Transverse colon (tissue), 4 donors: Measurements from ENCODE around the gene MAP4K3. TPM values are rescaled to one million over a fixed set of nuclear protein-coding genes. Genes with fewer than 3 reads are reported as not detected.

ENCODE experiments used
- DNase-seq: peaks from one replicate; pipeline ENCODE4 v3.0.0-alpha.2; 2019
- H3K27ac ChIP-seq, 4 donors: fragments of 200-600 bp; sonication (generic); 2 replicates each; pipeline ENCODE4 v1.5.1; 2016 to 2018; ENCODE audit warnings: inconsistent platforms in 4 of 4
- H3K27me3 ChIP-seq: fragments of 200-600 bp; sonication (generic); 2 replicates; pipeline ENCODE4 v1.5.1; 2017; ENCODE audit warnings: inconsistent platforms
- H3K36me3 ChIP-seq, 4 donors: fragments of 200-600 bp; sonication (generic); 2 replicates each; pipeline ENCODE4 v1.5.1; 2017 to 2019; ENCODE audit warnings: inconsistent platforms in 4 of 4
- H3K4me1 ChIP-seq, 4 donors: fragments of 200-600 bp; sonication (generic); 2 replicates each; pipeline ENCODE4 v1.5.1; 2017 to 2020; ENCODE audit warnings: inconsistent platforms in 4 of 4
- H3K4me3 ChIP-seq, 4 donors: fragments of 200-600 bp; sonication (generic); 1 replicate in 1 of 4; 2 replicates in 3 of 4; pipeline versions ENCODE4 v1.5.1 to v1.6.1; 2017 to 2019; ENCODE audit warnings: inconsistent platforms in 4 of 4
- H3K9me3 ChIP-seq, 2 donors: fragments of 200-600 bp; sonication (generic); 2 replicates each; pipeline ENCODE4 v1.5.1; 2017 to 2019; ENCODE audit warnings: inconsistent platforms in 2 of 2
- CTCF ChIP-seq, 5 experiments: fragments of 200-600 bp in 3 of 5; fragments of 450-650 bp in 2 of 5; sonication (generic) in 3 of 5; IDR thresholded peaks; 1 replicate in 2 of 5; 2 replicates in 3 of 5; pipeline ENCODE4 v1.5.1; 2016 to 2017; ENCODE audit warnings: antibody characterized with exemption in 5 of 5, inconsistent platforms in 3 of 5, mild to moderate bottlenecking in 2 of 5, moderate library complexity in 1 of 5
- EP300 ChIP-seq: sonication (generic); formaldehyde crosslinking; IDR thresholded peaks from one replicate; pipeline ENCODE4 v1.6.1; 2017; ENCODE audit warnings: antibody characterized with exemption, low read depth
- POLR2A ChIP-seq: fragments of 450-650 bp; IDR thresholded peaks from one replicate; pipeline ENCODE4 v1.6.1; 2016; ENCODE audit warnings: antibody characterized with exemption, mild to moderate bottlenecking, moderate library complexity
- POLR2AphosphoS5 ChIP-seq, 3 donors: sonication (generic); formaldehyde crosslinking; IDR thresholded peaks; one replicate each; pipeline ENCODE4 v1.6.1; 2016; ENCODE audit warnings: antibody characterized with exemption in 3 of 3
- WGBS, 2 donors: methylation state at CpG; one replicate each; pipeline ENCODE4 v1.1.5; 2018; ENCODE audit warnings: low coverage in 1 of 2; 5-methylcytosine and 5-hydroxymethylcytosine counted together
- in situ Hi-C, 4 donors: fragments of 200-750 bp; cut with MboI; loops; one replicate each; pipeline versions ENCODE4 v1.15.0 to v1.15.1; 2017; ENCODE audit warnings: low sequenced_read_pairs in 3 of 4, low pct_ligation_motif_present in 1 of 4, low pct_unique_long_range_greater_than_20kb in 1 of 4
- intact Hi-C: fragments of 100-400 bp; cut with DNase I; formaldehyde crosslinking; loops from one replicate; pipeline ENCODE4 v1.15.1; 2023; ENCODE audit warnings: low total_unique reads
- total RNA-seq, 4 donors: library from RNA; depleted of rRNA; stranded (reverse); fragments of >200 nt; gene quantifications; one replicate each; pipeline ENCODE4 v1.1.0, GENCODE V29; 2016

The MAP4K3 gene
- total RNA-seq, 4 donors from 2014 or later = 42.6 to 131 (median 91.8) TPM

- H3K36me3 ChIP-seq = no peaks in the 10 kb centered on the region
- H3K27ac ChIP-seq = no peak overlapping the region
- H3K9me3 ChIP-seq = no peaks in the 10 kb centered on the region
- TF ChIP-seq EP300 = no peak
- no peak for TF ChIP-seq POLR2AphosphoS5 (IDR thresholded peaks at IDR 0.05)
- TF ChIP-seq POLR2A = no peak
- no peak for TF ChIP-seq CTCF (IDR thresholded peaks at IDR 0.05)
- 89 to 92% methylated on average over 2 of the region's 2 CpGs for WGBS, 2 donors
- no peaks in the 10 kb centered on the region for H3K27me3 ChIP-seq
- intact Hi-C loops (loop anchor here (10.0 kb wide), 1 partner anchor 95 kb away; the partner anchor contains the start of gene SOS1), in situ Hi-C loops (loop anchor here (10.0 kb wide), 3 partner anchors 95 to 275 kb away; partner anchors contain the start of gene SOS1 (in 1 of the 4))
- no peak for DNase-seq
- H3K4me3 ChIP-seq = no peak overlapping the region
- no peaks in the 10 kb centered on the region for H3K4me1 ChIP-seq
These were observed 216.9 kb downstream of the MAP4K3 start for GRCh38 chr2:39220136-39220535.

- TF ChIP-seq CTCF (IDR thresholded peaks at IDR 0.05) (no peak), POLR2AphosphoS5 (IDR thresholded peaks at IDR 0.05) (no peak), POLR2A (no peak), EP300 (no peak)
- WGBS, 2 donors = 90 to 100% methylated on average over 4 to 5 of the region's 5 CpGs
- Histone ChIP-seq H3K27me3 (no peaks in the 10 kb centered on the region), H3K36me3 (no peaks in the 10 kb centered on the region), H3K4me3 (no peak overlapping the region), H3K27ac (no peak overlapping the region), H3K9me3 (no peaks in the 10 kb centered on the region), H3K4me1 (no peaks in the 10 kb centered on the region)
- DNase-seq = no peak
- in situ Hi-C loops = no loop called here
- intact Hi-C loops = no loop called here
These were observed 218.7 kb downstream of the MAP4K3 start for GRCh38 chr2:39218391-39218790.

- 70 to 74% methylated on average over 4 of the region's 4 CpGs for WGBS, 2 donors
- no peak overlapping the region for H3K4me3 ChIP-seq
- no peaks in the 10 kb centered on the region for H3K4me1 ChIP-seq
- no peak for TF ChIP-seq EP300
- TF ChIP-seq POLR2AphosphoS5 (IDR thresholded peaks at IDR 0.05) = no peak
- TF ChIP-seq CTCF (IDR thresholded peaks at IDR 0.05) = no peak
- intact Hi-C loops (no loop called here), in situ Hi-C loops (no loop called here)
- H3K27me3 ChIP-seq = no peaks in the 10 kb centered on the region
- no peaks in the 10 kb centered on the region for H3K36me3 ChIP-seq
- no peak overlapping the region for H3K27ac ChIP-seq
- no peak for DNase-seq
- H3K9me3 ChIP-seq = no peaks in the 10 kb centered on the region
These were observed 219.9 kb downstream of the MAP4K3 start for GRCh38 chr2:39217192-39217550.

- Histone ChIP-seq H3K4me1 (no peaks in the 10 kb centered on the region), H3K27ac (no peak overlapping the region), H3K4me3 (no peak overlapping the region), H3K36me3 (no peaks in the 10 kb centered on the region), H3K27me3 (no peaks in the 10 kb centered on the region), H3K9me3 (no peaks in the 10 kb centered on the region)
- 76 to 78% methylated on average over 12 of the region's 12 CpGs for WGBS, 2 donors
- TF ChIP-seq POLR2A (no peak), CTCF (IDR thresholded peaks at IDR 0.05) (no peak), POLR2AphosphoS5 (IDR thresholded peaks at IDR 0.05) (no peak), EP300 (no peak)
- intact Hi-C loops (no loop called here), in situ Hi-C loops (no loop called here)
- DNase-seq = peak; percentile 27
These were observed 220.5 kb downstream of the MAP4K3 start for GRCh38 chr2:39216346-39217191.
